ENCODE results near the gene KCNJ12.
"Not testable (repeated sequence)": the region's sequence is repeated elsewhere in the genome, so short reads cannot be mapped to it uniquely, and the experiment has no call there.

DNA sequence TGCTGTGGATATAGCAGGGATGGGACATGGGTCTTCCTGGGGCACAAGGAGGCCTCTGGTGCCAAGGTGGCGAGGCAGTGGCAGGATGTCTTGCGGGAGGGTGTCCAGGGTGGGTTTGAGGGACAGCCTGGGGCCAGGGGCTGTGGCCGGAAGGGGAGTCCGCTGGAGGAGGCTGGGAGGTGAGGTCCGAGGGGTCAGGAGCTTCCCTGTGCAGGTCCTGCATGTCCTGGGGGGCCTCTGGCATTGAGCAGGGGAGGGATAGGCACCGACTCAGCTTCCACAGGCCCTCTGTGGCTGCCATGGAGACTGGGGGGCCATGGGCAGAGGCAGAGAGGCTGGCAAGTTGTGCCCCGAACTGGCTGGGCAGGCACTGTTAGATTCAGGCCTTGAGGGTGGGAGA lies 38.5 kb downstream of the KCNJ12 start:
- TF ChIP-seq, protein P1, sequence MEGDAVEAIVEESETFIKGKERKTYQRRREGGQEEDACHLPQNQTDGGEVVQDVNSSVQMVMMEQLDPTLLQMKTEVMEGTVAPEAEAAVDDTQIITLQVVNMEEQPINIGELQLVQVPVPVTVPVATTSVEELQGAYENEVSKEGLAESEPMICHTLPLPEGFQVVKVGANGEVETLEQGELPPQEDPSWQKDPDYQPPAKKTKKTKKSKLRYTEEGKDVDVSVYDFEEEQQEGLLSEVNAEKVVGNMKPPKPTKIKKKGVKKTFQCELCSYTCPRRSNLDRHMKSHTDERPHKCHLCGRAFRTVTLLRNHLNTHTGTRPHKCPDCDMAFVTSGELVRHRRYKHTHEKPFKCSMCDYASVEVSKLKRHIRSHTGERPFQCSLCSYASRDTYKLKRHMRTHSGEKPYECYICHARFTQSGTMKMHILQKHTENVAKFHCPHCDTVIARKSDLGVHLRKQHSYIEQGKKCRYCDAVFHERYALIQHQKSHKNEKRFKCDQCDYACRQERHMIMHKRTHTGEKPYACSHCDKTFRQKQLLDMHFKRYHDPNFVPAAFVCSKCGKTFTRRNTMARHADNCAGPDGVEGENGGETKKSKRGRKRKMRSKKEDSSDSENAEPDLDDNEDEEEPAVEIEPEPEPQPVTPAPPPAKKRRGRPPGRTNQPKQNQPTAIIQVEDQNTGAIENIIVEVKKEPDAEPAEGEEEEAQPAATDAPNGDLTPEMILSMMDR (conservative IDR thresholded peaks at IDR 0.05 in 1 of 2, IDR thresholded peaks at IDR 0.05 in 1 of 2; ENCODE audit: extremely low read depth in 1 of 2, insufficient read depth in 1 of 2, low read depth in 1 of 2, low read length in 2 of 2): not testable (repeated sequence)
- not testable (repeated sequence) for TF ChIP-seq EZH2 (IDR thresholded peaks at IDR 0.05; ENCODE audit: borderline replicate concordance, low read length)
